Measurements from ENCODE around the gene RAMP1.

RAMP1 gene

GRCh38 chr2:237921967-237922492 lies 62.6 kb downstream of the RAMP1 start:
- DNase-seq (ENCODE audit: extremely low read depth, insufficient read length) = no peak
- H3K27me3 ChIP-seq (replicated peaks; ENCODE audit: control insufficient read depth, insufficient read depth, low read length) = no peaks in the 10 kb centered on the region
- H3K4me3 ChIP-seq (replicated peaks; ENCODE audit: low read depth, low read length) = no peak overlapping the region
- no peaks in the 10 kb centered on the region for H3K36me3 ChIP-seq (ENCODE audit: control insufficient read depth, insufficient read depth, low read length)
- no peak for TF ChIP-seq CTCF (IDR thresholded peaks at IDR 0.05; ENCODE audit: insufficient read depth, low read length, poor library complexity, severe bottlenecking)

- no peak for DNase-seq (ENCODE audit: extremely low read depth, insufficient read length)
- Histone ChIP-seq H3K36me3 (ENCODE audit: control insufficient read depth, insufficient read depth, low read length) (no peaks in the 10 kb centered on the region), H3K27me3 (replicated peaks; ENCODE audit: control insufficient read depth, insufficient read depth, low read length) (no peaks in the 10 kb centered on the region), H3K4me3 (replicated peaks; ENCODE audit: low read depth, low read length) (no peak overlapping the region)
- TF ChIP-seq CTCF (IDR thresholded peaks at IDR 0.05; ENCODE audit: insufficient read depth, low read length, poor library complexity, severe bottlenecking) = no peak
Observed at GRCh38 chr2:237922641-237923361, 63.4 kb downstream of the RAMP1 start.

- peak; percentile 81 for DNase-seq (ENCODE audit: extremely low read depth, insufficient read length)
- Histone ChIP-seq H3K4me3 (replicated peaks; ENCODE audit: low read depth, low read length) (no peak overlapping the region; the same call in 1 of the 2 replicates), H3K36me3 (ENCODE audit: control insufficient read depth, insufficient read depth, low read length) (no peaks in the 10 kb centered on the region), H3K27me3 (replicated peaks; ENCODE audit: control insufficient read depth, insufficient read depth, low read length) (no peaks in the 10 kb centered on the region)
- peak; percentile 63 for TF ChIP-seq CTCF (IDR thresholded peaks at IDR 0.05; ENCODE audit: insufficient read depth, low read length, poor library complexity, severe bottlenecking)
Observed at GRCh38 chr2:237923481-237924163, 64.2 kb downstream of the RAMP1 start.

- Histone ChIP-seq H3K4me3 (replicated peaks; ENCODE audit: low read depth, low read length) (no peak overlapping the region), H3K27me3 (replicated peaks; ENCODE audit: control insufficient read depth, insufficient read depth, low read length) (no peaks in the 10 kb centered on the region)
Observed at GRCh38 chr2:237924164-237924534, 64.7 kb downstream of the RAMP1 start.

GRCh38 chr2:237927135-237927534 lies 67.7 kb downstream of the RAMP1 start:
- H3K36me3 ChIP-seq (ENCODE audit: control insufficient read depth, insufficient read depth, low read length) = no peaks in the 10 kb centered on the region
- H3K4me3 ChIP-seq (replicated peaks; ENCODE audit: low read depth, low read length) = no peak overlapping the region
- no peak for DNase-seq (ENCODE audit: extremely low read depth, insufficient read length)
- no peaks in the 10 kb centered on the region for H3K27me3 ChIP-seq (replicated peaks; ENCODE audit: control insufficient read depth, insufficient read depth, low read length)
- no peak for TF ChIP-seq CTCF (IDR thresholded peaks at IDR 0.05; ENCODE audit: insufficient read depth, low read length, poor library complexity, severe bottlenecking)

More at GRCh38 chr2:237924164-237924534, 64.7 kb downstream of the RAMP1 start:
- no peak for DNase-seq (ENCODE audit: extremely low read depth, insufficient read length)
- TF ChIP-seq CTCF (IDR thresholded peaks at IDR 0.05; ENCODE audit: insufficient read depth, low read length, poor library complexity, severe bottlenecking) = no peak
- H3K36me3 ChIP-seq (ENCODE audit: control insufficient read depth, insufficient read depth, low read length) = no peaks in the 10 kb centered on the region
